SK-N-SH treated with all-trans-retinoic acid at 6 μM for 48 hours (cell line): ENCODE measurements around the gene SCGB1A1.

Experiments used
- ATAC-seq: fragments of 200-7000 bp; cut with Tn5 transposase; 3 replicates; pipeline ENCODE4 v1.9.1; 2020; ENCODE audit warnings: mild to moderate bottlenecking, moderate library complexity
- ARNTL ChIP-seq: fragments of 450-650 bp; formaldehyde crosslinking; IDR thresholded peaks from 2 replicates; pipeline ENCODE4 v1.5.0; 2020; ENCODE audit warnings: low read depth, mild to moderate bottlenecking, moderate library complexity, borderline replicate concordance
- BACH2 ChIP-seq: fragments of 250-450 bp; sonication (Bioruptor Pico); IDR thresholded peaks from 2 replicates; pipeline ENCODE4 v1.9.0; 2021; ENCODE audit warnings: mild to moderate bottlenecking, borderline replicate concordance
- CSDC2 ChIP-seq: fragments of 250-450 bp; sonication (Bioruptor Pico); IDR thresholded peaks from 2 replicates; pipeline ENCODE4 v1.5.0; 2020; ENCODE audit warnings: mild to moderate bottlenecking, moderate library complexity
- CSRNP3 ChIP-seq: fragments of 250-450 bp; sonication (Bioruptor Pico); IDR thresholded peaks from 2 replicates; pipeline ENCODE4 v1.5.1; 2021; ENCODE audit warnings: mild to moderate bottlenecking, moderate library complexity
- ESRRG ChIP-seq: fragments of 250-450 bp; sonication (Bioruptor Pico); IDR thresholded peaks from 2 replicates; pipeline ENCODE4 v1.6.1; 2021; ENCODE audit warnings: mild to moderate bottlenecking
- GLIS3 ChIP-seq: fragments of 250-450 bp; sonication (Bioruptor Pico); IDR thresholded peaks from 2 replicates; pipeline ENCODE4 v1.5.0; 2020; ENCODE audit warnings: mild to moderate bottlenecking, moderate library complexity
- ISL1 ChIP-seq: fragments of 250-450 bp; sonication (Bioruptor Pico); IDR thresholded peaks from 2 replicates; pipeline ENCODE4 v2.1.2; 2022; ENCODE audit warnings: mild to moderate bottlenecking, moderate library complexity
- PATZ1 ChIP-seq: fragments of 250-450 bp; sonication (Bioruptor Pico); IDR thresholded peaks from 2 replicates; pipeline ENCODE4 v1.8.0; 2020; ENCODE audit warnings: mild to moderate bottlenecking, moderate library complexity, borderline replicate concordance
- POU6F1 ChIP-seq: fragments of 250-450 bp; sonication (Bioruptor Pico); IDR thresholded peaks from 2 replicates; pipeline ENCODE4 v1.8.0; 2021; ENCODE audit warnings: low read depth, mild to moderate bottlenecking, moderate library complexity, borderline replicate concordance
- PPARA ChIP-seq: fragments of 250-450 bp; sonication (Bioruptor Pico); IDR thresholded peaks from 2 replicates; pipeline ENCODE4 v1.5.0; 2020; ENCODE audit warnings: mild to moderate bottlenecking, borderline replicate concordance
- RARB ChIP-seq: fragments of 250-450 bp; sonication (Bioruptor Pico); IDR thresholded peaks from 2 replicates; pipeline ENCODE4 v1.8.0; 2021; ENCODE audit warnings: mild to moderate bottlenecking, moderate library complexity
- SNAI2 ChIP-seq: fragments of 250-450 bp; sonication (Bioruptor Pico); IDR thresholded peaks from 2 replicates; pipeline ENCODE4 v1.5.0; 2020; ENCODE audit warnings: mild to moderate bottlenecking, moderate library complexity
- TCF4 ChIP-seq: fragments of 250-450 bp; sonication (Bioruptor Pico); IDR thresholded peaks from 2 replicates; pipeline ENCODE4 v1.8.0; 2021; ENCODE audit warnings: mild to moderate bottlenecking, moderate library complexity, borderline replicate concordance
- TOX ChIP-seq: fragments of 250-450 bp; sonication (Bioruptor Pico); IDR thresholded peaks from 2 replicates; pipeline ENCODE4 v1.8.0; 2021; ENCODE audit warnings: mild to moderate bottlenecking, moderate library complexity, borderline replicate concordance
- TSHZ2 ChIP-seq: fragments of 250-450 bp; sonication (Bioruptor Pico); IDR thresholded peaks from 2 replicates; pipeline ENCODE4 v1.5.0; 2020; ENCODE audit warnings: mild to moderate bottlenecking, moderate library complexity
- ZC3H10 ChIP-seq: fragments of 250-450 bp; sonication (Bioruptor Pico); IDR thresholded peaks from 2 replicates; pipeline ENCODE4 v1.5.1; 2021; ENCODE audit warnings: mild to moderate bottlenecking, moderate library complexity
- ZFP3 ChIP-seq: fragments of 250-450 bp; sonication (Bioruptor Pico); IDR thresholded peaks from 2 replicates; pipeline ENCODE4 v1.5.0; 2020; ENCODE audit warnings: mild to moderate bottlenecking, moderate library complexity
- ZFP30 ChIP-seq: fragments of 450-650 bp; formaldehyde crosslinking; IDR thresholded peaks from 2 replicates; pipeline ENCODE4 v1.5.0; 2022; ENCODE audit warnings: mild to moderate bottlenecking, moderate library complexity
- ZNF565 ChIP-seq: fragments of 450-650 bp; formaldehyde crosslinking; conservative IDR thresholded peaks from 2 replicates; pipeline ENCODE4 v1.5.0; 2020; ENCODE audit warnings: low read depth, mild to moderate bottlenecking, moderate library complexity
- ZNF70 ChIP-seq: fragments of 450-650 bp; formaldehyde crosslinking; IDR thresholded peaks from 2 replicates; pipeline ENCODE4 v1.5.0; 2020; ENCODE audit warnings: mild to moderate bottlenecking, moderate library complexity
- ZNF8 ChIP-seq: fragments of 450-650 bp; formaldehyde crosslinking; IDR thresholded peaks from 2 replicates; pipeline ENCODE4 v1.5.0; 2020; ENCODE audit warnings: mild to moderate bottlenecking, moderate library complexity

Gene SCGB1A1

GRCh38 chr11:62452839-62453468 is 34.1 kb downstream of the SCGB1A1 start (continued):
- no peak for TF ChIP-seq ZNF8 (CRISPR knock-in tag)
- TF ChIP-seq TCF4 (CRISPR knock-in tag) = no peak
- TF ChIP-seq ARNTL (CRISPR knock-in tag) = no peak
- no peak for TF ChIP-seq ZFP30 (CRISPR knock-in tag)
- TF ChIP-seq CSDC2 = no peak
- no peak for TF ChIP-seq TOX (CRISPR knock-in tag)
- TF ChIP-seq, all 23 proteins: peak for 0

GRCh38 chr11:62456630-62457029 is 37.8 kb downstream of the SCGB1A1 start:
- TF ChIP-seq ZNF8 (CRISPR knock-in tag) = no peak
- no peak for TF ChIP-seq TCF4 (CRISPR knock-in tag)
- TF ChIP-seq ISL1 = no peak
- no peak for TF ChIP-seq ZFP3 (CRISPR knock-in tag)
- no peak for TF ChIP-seq TOX (CRISPR knock-in tag)
- no peak for TF ChIP-seq ZFP30 (CRISPR knock-in tag)
- no peak for TF ChIP-seq BACH2 (CRISPR knock-in tag)
- ATAC-seq = no peak

- TF ChIP-seq ZNF565 = no peak
- no peak for TF ChIP-seq PPARA (CRISPR knock-in tag)
- TF ChIP-seq ZNF8 (CRISPR knock-in tag) = no peak
- TF ChIP-seq CSDC2 = no peak
- TF ChIP-seq BACH2 (CRISPR knock-in tag) = no peak
- TF ChIP-seq ARNTL (CRISPR knock-in tag) = no peak
- no peak for TF ChIP-seq SNAI2
- no peak for TF ChIP-seq ISL1
- TF ChIP-seq ZC3H10 (CRISPR knock-in tag) = no peak
- no peak for TF ChIP-seq TSHZ2 (CRISPR knock-in tag)
- TF ChIP-seq CSRNP3 (CRISPR knock-in tag) = no peak
- TF ChIP-seq ESRRG (CRISPR knock-in tag) = no peak
- no peak for TF ChIP-seq PATZ1 (CRISPR knock-in tag)
- no peak for TF ChIP-seq POU6F1 (CRISPR knock-in tag)
- no peak for TF ChIP-seq RARB (CRISPR knock-in tag)
- no peak for TF ChIP-seq ZFP3 (CRISPR knock-in tag)
- no peak for TF ChIP-seq TCF4 (CRISPR knock-in tag)
- no peak for TF ChIP-seq GLIS3
- no peak for TF ChIP-seq TOX (CRISPR knock-in tag)
- TF ChIP-seq ZNF70 (CRISPR knock-in tag) = no peak
- no peak for ATAC-seq
Observed at GRCh38 chr11:62457478-62457877, 38.6 kb downstream of the SCGB1A1 start.
